DOHH2 (cell line): ENCODE data around the gene UBR1.
"Not testable (repeated sequence)": the region's sequence is repeated elsewhere in the genome, so short reads cannot be mapped to it uniquely, and the experiment has no call there.

Experiments
- H3F3A ChIP-seq: fragments of 200-600 bp; sonication (generic), shearing (Covaris generic); 2 replicates; pipeline ENCODE4 v1.6.0; 2016; ENCODE audit warnings: antibody characterized with exemption, mild to moderate bottlenecking; ENCODE audit not compliant: control insufficient read depth, insufficient read depth
- H3K27ac ChIP-seq: fragments of 200-600 bp; sonication (generic); 2 replicates; pipeline ENCODE4 v1.5.1; 2014; ENCODE audit warnings: low read depth, mild to moderate bottlenecking, low read length, moderate library complexity
- H3K27me3 ChIP-seq: fragments of 200-600 bp; sonication (generic); 2 replicates; pipeline ENCODE4 v1.6.1; 2014; ENCODE audit warnings: mild to moderate bottlenecking, low read length, mixed read lengths; ENCODE audit not compliant: control insufficient read depth
- H3K36me3 ChIP-seq: fragments of 200-600 bp; sonication (generic); 2 replicates; pipeline ENCODE4 v1.6.1; 2014; ENCODE audit warnings: mild to moderate bottlenecking, low read length, moderate library complexity, mixed read lengths; ENCODE audit not compliant: control insufficient read depth
- H3K4me1 ChIP-seq: fragments of 200-600 bp; sonication (generic); 2 replicates; pipeline ENCODE4 v1.6.1; 2014; ENCODE audit warnings: mild to moderate bottlenecking, low read length, mixed read lengths; ENCODE audit not compliant: control insufficient read depth
- H3K4me2 ChIP-seq: fragments of 200-600 bp; sonication (generic); 2 replicates; pipeline ENCODE4 v1.6.0; 2014; ENCODE audit warnings: mild to moderate bottlenecking, low read length, moderate library complexity
- H3K4me3 ChIP-seq: fragments of 200-600 bp; sonication (generic); 2 replicates; pipeline ENCODE4 v1.5.1; 2014; ENCODE audit warnings: mild to moderate bottlenecking, low read length, mixed read lengths
- H3K79me2 ChIP-seq: fragments of 200-600 bp; sonication (generic); 2 replicates; pipeline ENCODE4 v1.6.1; 2014; ENCODE audit warnings: mild to moderate bottlenecking, low read length, mixed read lengths; ENCODE audit not compliant: control insufficient read depth
- H3K9me2 ChIP-seq: fragments of 200-600 bp; sonication (generic); replicated peaks from 2 replicates; pipeline ENCODE4 v1.6.1; 2014; ENCODE audit warnings: mild to moderate bottlenecking, low read length, mixed read lengths; ENCODE audit not compliant: control insufficient read depth
- H3K9me3 ChIP-seq: fragments of 200-600 bp; sonication (generic); 2 replicates; pipeline ENCODE4 v1.6.1; 2014; ENCODE audit warnings: antibody characterized with exemption, low read length, mixed read lengths; ENCODE audit not compliant: control insufficient read depth, insufficient read depth
- H4K20me1 ChIP-seq: fragments of 200-600 bp; sonication (generic); 2 replicates; pipeline ENCODE4 v1.6.0; 2014; ENCODE audit warnings: low read depth, mild to moderate bottlenecking, antibody characterized with exemption, low read length, moderate library complexity; ENCODE audit not compliant: control insufficient read depth, insufficient read depth
- CTCF ChIP-seq: fragments of 200-600 bp; sonication (generic); IDR thresholded peaks from one replicate; pipeline ENCODE4 v1.5.1; 2014; ENCODE audit warnings: antibody characterized with exemption, mild to moderate bottlenecking, low read depth, low read length; ENCODE audit not compliant: poor library complexity, severe bottlenecking
- EZH2phosphoT487 ChIP-seq: fragments of 200-600 bp; sonication (generic); IDR thresholded peaks from 2 replicates; pipeline ENCODE4 v1.6.1; 2017; ENCODE audit warnings: borderline replicate concordance, mild to moderate bottlenecking, antibody characterized with exemption, low read length, moderate library complexity, mixed read lengths

Gene UBR1

GRCh38 chr15:42992626-42993025, 113.2 kb downstream of the UBR1 start:
- Histone ChIP-seq H4K20me1 (no peaks in the 10 kb centered on the region), H3K4me1 (peaks cover 4% of the 10 kb centered on the region), H3K36me3 (peaks cover 36% of the 10 kb centered on the region), H3K79me2 (no peaks in the 10 kb centered on the region), H3F3A (no peaks in the 10 kb centered on the region), H3K27ac (no peak overlapping the region), H3K9me3 (no peaks in the 10 kb centered on the region), H3K9me2 (no peaks in the 10 kb centered on the region), H3K4me3 (no peak overlapping the region), H3K4me2 (no peak overlapping the region), H3K27me3 (no peaks in the 10 kb centered on the region)
- TF ChIP-seq CTCF: no peak
- TF ChIP-seq EZH2phosphoT487: no peak

GRCh38 chr15:42986693-42987342, 119.0 kb downstream of the UBR1 start:
- Histone ChIP-seq H3K9me2 (no peaks in the 10 kb centered on the region), H3K79me2 (no peaks in the 10 kb centered on the region), H3F3A (no peaks in the 10 kb centered on the region), H4K20me1 (no peaks in the 10 kb centered on the region), H3K27ac (no peak overlapping the region), H3K36me3 (peaks cover 50% of the 10 kb centered on the region), H3K27me3 (no peaks in the 10 kb centered on the region), H3K4me3 (no peak overlapping the region), H3K9me3 (no peaks in the 10 kb centered on the region), H3K4me1 (peaks cover 4% of the 10 kb centered on the region), H3K4me2 (no peak overlapping the region)
- TF ChIP-seq EZH2phosphoT487: no peak
- TF ChIP-seq CTCF: no peak

GRCh38 chr15:42984493-42985034, 121.3 kb downstream of the UBR1 start:
- no peaks in the 10 kb centered on the region for H3K79me2 ChIP-seq
- H3K27ac ChIP-seq: no peak overlapping the region
- no peak overlapping the region for H3K4me3 ChIP-seq
- H4K20me1 ChIP-seq: no peaks in the 10 kb centered on the region
- H3K9me2 ChIP-seq: no peaks in the 10 kb centered on the region
- no peaks in the 10 kb centered on the region for H3K9me3 ChIP-seq
- no peak overlapping the region for H3K4me2 ChIP-seq
- TF ChIP-seq EZH2phosphoT487 (no peak), CTCF (no peak)
- H3K4me1 ChIP-seq: peaks cover 4% of the 10 kb centered on the region
- H3K27me3 ChIP-seq: no peaks in the 10 kb centered on the region
- peaks cover 47% of the 10 kb centered on the region for H3K36me3 ChIP-seq
- H3F3A ChIP-seq: no peaks in the 10 kb centered on the region

GRCh38 chr15:42979113-42979512, 126.7 kb downstream of the UBR1 start:
- not testable (repeated sequence) for H3K4me1 ChIP-seq, H3K4me2 ChIP-seq, H3K9me2 ChIP-seq, H3K4me3 ChIP-seq, H3K27ac ChIP-seq, H3F3A ChIP-seq, H3K27me3 ChIP-seq, H3K79me2 ChIP-seq, H3K9me3 ChIP-seq, H4K20me1 ChIP-seq
- H3K36me3 ChIP-seq: peaks cover 51% of the 10 kb centered on the region
